H1 (cell line): ENCODE data around the gene NBEA. TPM values are rescaled to one million over a fixed set of nuclear protein-coding genes. Genes with fewer than 3 reads are reported as not detected.
A peak's percentile ranks its signal among the peaks of the same experiment; 100 is the strongest.

Experiments used
- CTCF ChIA-PET: fragments of 300-600 bp; sonication (Branson Sonifier 250); formaldehyde crosslinking; loops from one replicate; lab custom pipeline; 2021; ENCODE audit not compliant: partially characterized antibody; lab: Charles Lee
- POLR2A ChIA-PET: fragments of 300-600 bp; sonication (Branson Sonifier 250); formaldehyde crosslinking; loops from one replicate; lab custom pipeline; 2021; ENCODE audit warnings: inconsistent platforms; ENCODE audit not compliant: partially characterized antibody; lab: Charles Lee
- DNase-seq, 2 experiments: peaks; one replicate each; pipeline versions ENCODE4 v3.0.0 to v3.0.0-alpha.2; 2010 to 2022; ENCODE audit warnings: low spot score in 2 of 2, low read depth in 1 of 2, mixed read lengths in 1 of 2
- FAIRE-seq: peaks from 2 replicates; lab custom pipeline; 2011; peaks lifted over from hg19 to GRCh38; lab: Jason Lieb, UNC
- H2AFZ ChIP-seq: 2 replicates; pipeline ENCODE4 v1.8.1; 2012; ENCODE audit warnings: low read length, inconsistent platforms
- H2AK5ac ChIP-seq: 2 replicates; pipeline ENCODE4 v1.6.1; 2013; ENCODE audit warnings: low read depth, low read length
- H2BK120ac ChIP-seq: replicated peaks from 2 replicates; pipeline ENCODE3; 2013; ENCODE audit warnings: low read depth, low read length, inconsistent platforms
- H2BK12ac ChIP-seq: 2 replicates; pipeline ENCODE4 v1.6.1; 2013; ENCODE audit warnings: low read depth, low read length
- H2BK15ac ChIP-seq: 2 replicates; pipeline ENCODE4 v1.6.1; 2013; ENCODE audit warnings: low read length
- H2BK20ac ChIP-seq: 2 replicates; pipeline ENCODE4 v1.6.1; 2013; ENCODE audit warnings: low read length
- H2BK5ac ChIP-seq: 2 replicates; pipeline ENCODE4 v1.6.1; 2013; ENCODE audit warnings: low read depth, low read length
- H3K14ac ChIP-seq: 2 replicates; pipeline ENCODE4 v1.6.1; 2013; ENCODE audit warnings: inconsistent platforms; ENCODE audit not compliant: insufficient read length
- H3K18ac ChIP-seq: 2 replicates; pipeline ENCODE4 v1.6.1; 2013; ENCODE audit warnings: low read length; ENCODE audit errors: extremely low read depth
- H3K23ac ChIP-seq: 2 replicates; pipeline ENCODE4 v1.6.1; 2013; ENCODE audit warnings: inconsistent platforms; ENCODE audit not compliant: insufficient read length
- H3K23me2 ChIP-seq: 2 replicates; pipeline ENCODE4 v1.6.1; 2013; ENCODE audit warnings: low read depth, low read length
- H3K27ac ChIP-seq: 2 replicates; pipeline ENCODE4 v1.6.1; 2011; ENCODE audit warnings: low read depth, low read length, inconsistent platforms
- H3K27me3 ChIP-seq, 4 experiments: replicated peaks in 1 of 4; 1 replicate in 1 of 4; 2 replicates in 3 of 4; pipeline versions ENCODE4 v1.6.1 to v1.8.1; 2011 to 2013; ENCODE audit warnings: low read length in 3 of 4, mild to moderate bottlenecking in 3 of 4, inconsistent platforms in 2 of 4, mixed read lengths in 2 of 4, moderate library complexity in 1 of 4; ENCODE audit not compliant: control insufficient read depth in 3 of 4, insufficient read depth in 3 of 4; ENCODE audit errors: extremely low read depth in 1 of 4
- H3K36me3 ChIP-seq, 4 experiments: 2 replicates each; pipeline versions ENCODE4 v1.6.1 to v1.8.1; 2011 to 2013; ENCODE audit warnings: mild to moderate bottlenecking in 4 of 4, low read length in 3 of 4, moderate library complexity in 2 of 4, control low read depth in 1 of 4, inconsistent platforms in 1 of 4; ENCODE audit not compliant: insufficient read depth in 4 of 4, control insufficient read depth in 2 of 4
- H3K4ac ChIP-seq: replicated peaks from 2 replicates; pipeline ENCODE3; 2013; ENCODE audit warnings: low read length, low read depth, mixed read lengths, inconsistent platforms; ENCODE audit not compliant: insufficient read length
- H3K4me1 ChIP-seq, 4 experiments: replicated peaks in 1 of 4; 1 replicate in 1 of 4; 2 replicates in 3 of 4; pipeline versions ENCODE4 v1.6.1 to v1.8.1; 2011 to 2013; ENCODE audit warnings: low read length in 3 of 4, inconsistent platforms in 2 of 4, mixed read lengths in 1 of 4; ENCODE audit not compliant: insufficient read depth in 4 of 4, control insufficient read depth in 3 of 4
- H3K4me2 ChIP-seq, 2 experiments: 2 replicates each; pipeline versions ENCODE4 v1.6.1 to v1.8.1; 2011 to 2013; ENCODE audit warnings: low read depth in 2 of 2, low read length in 2 of 2, control low read depth in 1 of 2, inconsistent platforms in 1 of 2, mild to moderate bottlenecking in 1 of 2; ENCODE audit not compliant: insufficient read depth in 1 of 2
- H3K4me3 ChIP-seq, 4 experiments: fragments of 200-600, 300-600 bp in 1 of 4; sonication (generic), shearing (Covaris generic), sonication (Bioruptor Twin) in 1 of 4; 2 replicates each; pipeline versions ENCODE4 v1.5.1 to v1.8.1; 2011 to 2016; ENCODE audit warnings: low read length in 4 of 4, low read depth in 3 of 4, control low read depth in 2 of 4, inconsistent platforms in 2 of 4, mild to moderate bottlenecking in 2 of 4, mixed read lengths in 1 of 4, moderate library complexity in 1 of 4; ENCODE audit not compliant: insufficient read depth in 2 of 4; ENCODE audit errors: extremely low read depth in 1 of 4
- H3K56ac ChIP-seq: replicated peaks from 2 replicates; pipeline ENCODE3; 2013; ENCODE audit warnings: low read depth, mild to moderate bottlenecking, mixed read lengths, low read length, inconsistent platforms; ENCODE audit not compliant: insufficient read length
- H3K79me1 ChIP-seq: 2 replicates; pipeline ENCODE4 v1.6.1; 2013; ENCODE audit warnings: low read depth, low read length, control low read depth
- H3K79me2 ChIP-seq, 2 experiments: 2 replicates each; pipeline versions ENCODE4 v1.6.1 to v1.8.1; 2012 to 2013; ENCODE audit warnings: low read length in 2 of 2, mild to moderate bottlenecking in 2 of 2, inconsistent platforms in 1 of 2; ENCODE audit not compliant: insufficient read depth in 2 of 2, control insufficient read depth in 1 of 2
- H3K9ac ChIP-seq, 4 experiments: replicated peaks in 1 of 4; 1 replicate in 1 of 4; 2 replicates in 3 of 4; pipeline versions ENCODE4 v1.6.1 to v1.8.1; 2011 to 2013; ENCODE audit warnings: low read depth in 3 of 4, low read length in 3 of 4, control low read depth in 2 of 4, mild to moderate bottlenecking in 2 of 4, moderate library complexity in 2 of 4, inconsistent platforms in 1 of 4; ENCODE audit errors: extremely low read depth in 1 of 4
- H3K9me3 ChIP-seq, 2 experiments: 2 replicates each; pipeline versions ENCODE4 v1.6.1 to v1.8.1; 2012 to 2013; ENCODE audit warnings: mild to moderate bottlenecking in 2 of 2, moderate library complexity in 2 of 2, control low read depth in 1 of 2, inconsistent platforms in 1 of 2, low read depth in 1 of 2, low read length in 1 of 2, mixed read lengths in 1 of 2; ENCODE audit not compliant: insufficient read depth in 2 of 2
- H4K20me1 ChIP-seq, 2 experiments: replicated peaks in 1 of 2; 2 replicates each; pipeline versions ENCODE3 to v1.8.1; 2011 to 2013; ENCODE audit warnings: inconsistent platforms in 2 of 2, low read length in 2 of 2, mild to moderate bottlenecking in 1 of 2; ENCODE audit not compliant: insufficient read depth in 2 of 2, control insufficient read depth in 1 of 2
- H4K5ac ChIP-seq: 2 replicates; pipeline ENCODE4 v1.6.1; 2013; ENCODE audit warnings: low read length, low read depth, mixed read lengths, inconsistent platforms; ENCODE audit not compliant: insufficient read length
- H4K8ac ChIP-seq: 2 replicates; pipeline ENCODE4 v1.8.0; 2013; ENCODE audit warnings: mild to moderate bottlenecking, moderate library complexity, low read length, inconsistent platforms; ENCODE audit not compliant: insufficient read depth; ENCODE audit errors: extremely low read depth
- H4K91ac ChIP-seq: replicated peaks from 2 replicates; pipeline ENCODE3; 2013; ENCODE audit warnings: low read length, mixed read lengths, inconsistent platforms; ENCODE audit not compliant: insufficient read length
- BACH1 ChIP-seq: IDR thresholded peaks from 2 replicates; pipeline ENCODE4 v1.6.1; 2012; ENCODE audit warnings: low read length, improper control_type of control experiment
- CHD2 ChIP-seq: IDR thresholded peaks from 2 replicates; pipeline ENCODE4 v1.6.1; 2012; ENCODE audit warnings: low read length, improper control_type of control experiment
- EP300 ChIP-seq, 2 experiments: IDR thresholded peaks; 1 replicate in 1 of 2; 2 replicates in 1 of 2; pipeline ENCODE4 v1.6.1; 2011 to 2012; ENCODE audit warnings: low read depth in 2 of 2, low read length in 2 of 2, mild to moderate bottlenecking in 2 of 2, borderline replicate concordance in 1 of 2, inconsistent platforms in 1 of 2, moderate library complexity in 1 of 2
- HDAC6 ChIP-seq: IDR thresholded peaks from one replicate; pipeline ENCODE4 v1.7.1; 2012; ENCODE audit warnings: low read depth, mild to moderate bottlenecking, inconsistent platforms, low read length, moderate library complexity
- POLR2AphosphoS5 ChIP-seq: IDR thresholded peaks from 2 replicates; pipeline ENCODE4 v1.6.1; 2011; ENCODE audit warnings: low read depth, low read length
- SIN3A ChIP-seq, 2 experiments: IDR thresholded peaks in 1 of 2; conservative IDR thresholded peaks in 1 of 2; 2 replicates each; pipeline ENCODE4 v1.6.1; 2011 to 2012; ENCODE audit warnings: low read length in 2 of 2, improper control_type of control experiment in 1 of 2, low read depth in 1 of 2, mild to moderate bottlenecking in 1 of 2
- SP2 ChIP-seq: IDR thresholded peaks from 2 replicates; pipeline ENCODE4 v1.6.1; 2012; ENCODE audit warnings: mild to moderate bottlenecking, low read length, inconsistent platforms
- TAF7 ChIP-seq: optimal IDR thresholded peaks from 2 replicates; pipeline ENCODE3; 2011; ENCODE audit warnings: low read depth, mild to moderate bottlenecking, inconsistent platforms, low read length, moderate library complexity, borderline replicate concordance
- WGBS, 2 experiments: shearing (Covaris generic) in 1 of 2; methylation state at CpG; one replicate each; pipeline versions ENCODE4 v1.1.6 to v1.1.7; 2013 to 2015; ENCODE audit warnings: low lambda C conversion rate in 2 of 2, mixed read lengths in 2 of 2, inconsistent platforms in 1 of 2, low coverage in 1 of 2, missing lambda C conversion rate in 1 of 2; ENCODE audit not compliant: insufficient replicate concordance in 2 of 2, insufficient coverage in 1 of 2, insufficient read length in 1 of 2; ENCODE audit errors: extremely low coverage in 1 of 2, missing lambda C conversion rate in 1 of 2; 5-methylcytosine and 5-hydroxymethylcytosine counted together
- polyA plus RNA-seq, 7 experiments: library from polyadenylated mRNA; depleted of rRNA in 3 of 7; stranded (reverse) in 5 of 7; unstranded in 2 of 7; fragments of >200 nt in 5 of 7; fragments of 200-250 nt in 2 of 7; gene quantifications; 1 replicate in 5 of 7; 2 replicates in 1 of 7; 4 replicates in 1 of 7; pipeline versions ENCODE4 v1.2.1 to v1.2.3, GENCODE V29; 2011 to 2013; ENCODE audit warnings: missing spikeins in 2 of 7, mixed read lengths in 2 of 7
- total RNA-seq: library from RNA; stranded (reverse); fragmentation: NEBNext Ultra II Directional; extraction: Animal tissue kit (Norgen Biotek cat#: 25700); gene quantifications from 2 replicates; pipeline ENCODE4 v1.2.1, GENCODE V29; 2021
- TF ChIP-seq, protein P1 (sequence below): IDR thresholded peaks from 2 replicates; pipeline ENCODE4 v1.6.1; 2011; ENCODE audit warnings: low read length, improper control_type of control experiment

Gene NBEA
- total and polyA plus RNA-seq, 2 of the 8 experiments (the other 6 are each of a cell fraction or from before 2014, with no cell fraction given) = 14.2 to 21.5 TPM

DNA sequence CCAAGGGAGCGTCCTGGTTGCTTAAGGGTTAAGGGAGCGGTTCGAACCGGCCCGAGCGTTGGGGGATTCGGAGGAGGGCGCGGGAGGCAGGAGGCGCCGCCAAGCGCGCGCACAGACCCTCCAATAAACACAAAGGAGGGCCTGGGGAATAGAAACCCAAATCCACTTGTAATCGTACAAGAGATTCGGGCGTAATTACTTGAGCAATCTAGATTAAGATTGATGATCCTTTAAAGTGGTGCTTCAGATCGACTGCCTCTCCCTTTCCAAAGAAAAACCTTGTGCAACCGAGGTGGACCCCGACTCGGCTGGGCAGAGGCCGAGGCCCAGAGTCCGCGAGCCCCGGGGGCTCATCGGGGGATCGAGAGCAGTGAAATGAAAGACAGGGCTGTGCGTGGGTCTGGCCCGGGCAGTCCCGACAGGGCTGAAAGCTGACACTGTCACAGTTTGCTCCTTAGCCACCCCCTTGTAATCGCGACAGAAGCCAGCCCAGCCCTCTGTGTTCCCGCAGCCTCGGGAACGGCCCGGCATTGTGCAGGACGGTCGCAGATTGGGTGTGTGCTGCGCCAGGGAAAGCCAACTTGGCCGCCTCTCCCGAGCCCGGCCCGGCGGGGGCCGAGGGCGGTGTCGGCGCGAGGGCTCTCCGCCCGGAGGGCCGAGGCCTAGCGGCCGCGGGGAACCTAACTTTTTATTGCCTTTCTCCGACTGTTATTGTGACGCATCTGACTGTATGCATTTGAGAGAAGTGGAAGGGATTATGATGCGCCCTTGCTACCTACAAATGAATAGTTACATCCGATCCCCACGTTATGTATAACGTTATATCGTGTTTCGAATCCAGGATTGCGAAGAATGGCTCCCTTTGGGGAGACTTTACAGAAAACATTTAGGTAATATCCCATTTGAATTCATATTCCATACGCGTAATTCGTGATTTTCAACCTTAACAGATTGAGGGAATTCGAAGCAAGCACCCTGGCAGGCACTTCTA, 528.9 kb downstream of the NBEA start:
- Histone ChIP-seq H3K9me3 (no peaks in the 10 kb centered on the region), H3K4me3 (peak overlapping the region; percentile 60 to 78 (median 62)), H3K14ac (no peak overlapping the region), H4K5ac (no peak overlapping the region), H3K79me1 (no peaks in the 10 kb centered on the region), H2BK12ac (no peak overlapping the region; the same call in 1 of the 2 replicates), H4K20me1 (peaks cover 16 to 18% of the 10 kb centered on the region in 2 experiments), H3K56ac (no peak overlapping the region), H2AFZ (no peak overlapping the region; the same call in 1 of the 2 replicates), H3K4me1 (peaks cover 7 to 24% (median 15%) of the 10 kb centered on the region in 4 experiments), H3K23me2 (peaks cover 18% of the 10 kb centered on the region), H3K18ac (peak overlapping the region; percentile 14; the same call in 1 of the 2 replicates), H4K91ac (no peak overlapping the region), H3K23ac (no peak overlapping the region), H3K27ac (no peak overlapping the region), H3K27me3 (peaks cover 29 to 52% (median 41%) of the 10 kb centered on the region in 4 experiments), H2BK5ac (no peak overlapping the region), H2BK20ac (no peak overlapping the region), H2BK15ac (no peak overlapping the region), H3K4me2 (peak overlapping the region; percentile 83 to 94), H3K4ac (no peak overlapping the region), H2BK120ac (no peak overlapping the region), H3K9ac (peak overlapping the region; percentile 54 to 85 (median 63)), H3K36me3 (no peaks in the 10 kb centered on the region), H2AK5ac (no peak overlapping the region), H4K8ac (peak overlapping the region; percentile 86; the same call in 1 of the 2 replicates), H3K79me2 (no peaks in the 10 kb centered on the region)
- DNase-seq = peak in 1 of 2 experiments; percentile 80
- FAIRE-seq = no peak
- WGBS, 2 experiments = 1% methylated on average over 67 of the region's 68 CpGs; no CpG with 5 or more reads in 1 of the 2 experiments
- ChIA-PET POLR2A (no interaction called here), CTCF (no interaction called here)
- TF ChIP-seq, protein P1, sequence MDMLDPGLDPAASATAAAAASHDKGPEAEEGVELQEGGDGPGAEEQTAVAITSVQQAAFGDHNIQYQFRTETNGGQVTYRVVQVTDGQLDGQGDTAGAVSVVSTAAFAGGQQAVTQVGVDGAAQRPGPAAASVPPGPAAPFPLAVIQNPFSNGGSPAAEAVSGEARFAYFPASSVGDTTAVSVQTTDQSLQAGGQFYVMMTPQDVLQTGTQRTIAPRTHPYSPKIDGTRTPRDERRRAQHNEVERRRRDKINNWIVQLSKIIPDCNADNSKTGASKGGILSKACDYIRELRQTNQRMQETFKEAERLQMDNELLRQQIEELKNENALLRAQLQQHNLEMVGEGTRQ = no peak
- TF ChIP-seq POLR2AphosphoS5 (peak; percentile 62), SIN3A (conservative IDR thresholded peaks at IDR 0.05 in 1 of 2, IDR thresholded peaks at IDR 0.05 in 1 of 2; ENCODE audit: low read depth in 1 of 2, low read length in 2 of 2) (0 out of 4 replicates have a peak, but pooled peaks of 1 of the 2 experiments have one; percentile 43), BACH1 (peak; percentile 91), CHD2 (peak; percentile 48; the same call in 1 of the 2 replicates), TAF7 (peak; percentile 39), HDAC6 (no peak), EP300 (IDR thresholded peaks at IDR 0.05; ENCODE audit: borderline replicate concordance in 1 of 2, low read depth in 2 of 2, low read length in 2 of 2) (no peak), SP2 (no peak)
